GM12878 (cell line): ENCODE data around the gene MXI1. TPM values are rescaled to one million over a fixed set of nuclear protein-coding genes. Genes with fewer than 3 reads are reported as not detected.

Experiments
- ASH2L ChIP-seq: fragments of 300-600, 200-600 bp; sonication (generic); IDR thresholded peaks from 2 replicates; pipeline ENCODE4 v1.6.1; 2017; ENCODE audit warnings: low read depth, mild to moderate bottlenecking, borderline replicate concordance
- CHD2 ChIP-seq: IDR thresholded peaks from 2 replicates; pipeline ENCODE4 v1.6.1; 2011; ENCODE audit warnings: low read depth, low read length, improper control_type of control experiment, borderline replicate concordance
- CREB1 ChIP-seq: IDR thresholded peaks from 2 replicates; pipeline ENCODE4 v1.6.1; 2012; ENCODE audit warnings: low read depth, mild to moderate bottlenecking, inconsistent platforms
- EGR1 ChIP-seq, 2 experiments: IDR thresholded peaks; 1 replicate in 1 of 2; 2 replicates in 1 of 2; pipeline ENCODE4 v1.6.1; 2011 to 2012; ENCODE audit warnings: low read depth in 2 of 2, low read length in 2 of 2, borderline replicate concordance in 1 of 2, mild to moderate bottlenecking in 1 of 2, moderate library complexity in 1 of 2
- EP300 ChIP-seq, 2 experiments: fragments of 150-350 bp in 1 of 2; IDR thresholded peaks; 2 replicates each; pipeline ENCODE4 v1.6.1; 2011 to 2012; ENCODE audit warnings: low read depth in 2 of 2, low read length in 2 of 2, borderline replicate concordance in 1 of 2, improper control_type of control experiment in 1 of 2, inconsistent platforms in 1 of 2; ENCODE audit not compliant: control insufficient read depth in 1 of 2
- FOS ChIP-seq: IDR thresholded peaks from 3 replicates; pipeline ENCODE4 v1.6.1; 2011; ENCODE audit warnings: borderline replicate concordance; ENCODE audit not compliant: insufficient read length; ENCODE audit errors: extremely low read depth
- FOXK2 ChIP-seq: fragments of 450-650 bp; IDR thresholded peaks from 2 replicates; pipeline ENCODE4 v1.6.1; 2017; ENCODE audit warnings: mild to moderate bottlenecking, moderate library complexity
- GABPA ChIP-seq: IDR thresholded peaks from 2 replicates; pipeline ENCODE4 v1.6.1; 2014; ENCODE audit warnings: antibody characterized with exemption, low read depth, mild to moderate bottlenecking, inconsistent platforms
- GATAD2B ChIP-seq: fragments of 450-650 bp; conservative IDR thresholded peaks from 2 replicates; pipeline ENCODE4 v1.6.1; 2017; ENCODE audit warnings: low read depth, mild to moderate bottlenecking, moderate library complexity
- IKZF1 ChIP-seq: fragments of 450-650 bp; conservative IDR thresholded peaks from 2 replicates; pipeline ENCODE4 v1.6.1; 2017; ENCODE audit warnings: antibody characterized with exemption, mild to moderate bottlenecking
- IKZF2 ChIP-seq, 2 experiments: fragments of 450-650 bp; IDR thresholded peaks; 2 replicates each; pipeline ENCODE4 v1.6.1; 2017; ENCODE audit warnings: mild to moderate bottlenecking in 2 of 2, moderate library complexity in 2 of 2
- JUND ChIP-seq: IDR thresholded peaks from 2 replicates; pipeline ENCODE4 v1.6.1; 2012; ENCODE audit warnings: low read depth, mild to moderate bottlenecking, low read length, improper control_type of control experiment, moderate library complexity
- KDM1A ChIP-seq: fragments of 200-600 bp; sonication (generic); IDR thresholded peaks from 2 replicates; pipeline ENCODE4 v1.6.1; 2016; ENCODE audit warnings: borderline replicate concordance
- KLF5 ChIP-seq: fragments of 450-650 bp; IDR thresholded peaks from 2 replicates; pipeline ENCODE4 v1.6.1; 2014; ENCODE audit warnings: mild to moderate bottlenecking; ENCODE audit not compliant: partially characterized antibody
- MEF2A ChIP-seq: IDR thresholded peaks from 2 replicates; pipeline ENCODE4 v1.6.1; 2011; ENCODE audit warnings: low read depth, mild to moderate bottlenecking, low read length, moderate library complexity; ENCODE audit not compliant: insufficient read depth
- MYB ChIP-seq: fragments of 150-350 bp; IDR thresholded peaks from 2 replicates; pipeline ENCODE4 v1.6.1; 2014; ENCODE audit warnings: mild to moderate bottlenecking, low read depth, low read length, borderline replicate concordance
- NBN ChIP-seq: fragments of 450-650 bp; IDR thresholded peaks from 2 replicates; pipeline ENCODE4 v1.6.1; 2016
- NR2C2 ChIP-seq: IDR thresholded peaks from 2 replicates; pipeline ENCODE4 v1.6.1; 2011; ENCODE audit warnings: borderline replicate concordance, low read depth; ENCODE audit not compliant: control insufficient read depth, insufficient read length
- NR2F1 ChIP-seq: fragments of 450-650 bp; conservative IDR thresholded peaks from 2 replicates; pipeline ENCODE4 v1.6.1; 2017; ENCODE audit warnings: mild to moderate bottlenecking
- PAX5 ChIP-seq: IDR thresholded peaks from 2 replicates; pipeline ENCODE4 v1.6.1; 2011; ENCODE audit warnings: low read depth, low read length, borderline replicate concordance
- POLR2AphosphoS5 ChIP-seq: IDR thresholded peaks from 2 replicates; pipeline ENCODE4 v1.6.1; 2011; ENCODE audit warnings: mild to moderate bottlenecking, low read length, inconsistent platforms
- RELA ChIP-seq: fragments of 450-650 bp; IDR thresholded peaks from 2 replicates; pipeline ENCODE4 v1.8.0; 2014; ENCODE audit warnings: borderline replicate concordance; ENCODE audit not compliant: partially characterized antibody
- SIN3A ChIP-seq: IDR thresholded peaks from 2 replicates; pipeline ENCODE4 v1.6.1; 2012; ENCODE audit warnings: low read depth, low read length, improper control_type of control experiment
- SREBF1 ChIP-seq: IDR thresholded peaks from 2 replicates; pipeline ENCODE4 v1.6.1; 2012; ENCODE audit warnings: mild to moderate bottlenecking, low read length
- TCF7 ChIP-seq: IDR thresholded peaks from 2 replicates; pipeline ENCODE4 v1.6.1; 2014; ENCODE audit warnings: antibody characterized with exemption, borderline replicate concordance
- ZSCAN29 ChIP-seq: fragments of 450-650 bp; IDR thresholded peaks from 2 replicates; pipeline ENCODE4 v1.6.1; 2017; ENCODE audit warnings: mild to moderate bottlenecking, moderate library complexity
- polyA plus RNA-seq, 11 experiments: library from polyadenylated mRNA; depleted of rRNA in 4 of 11; unstranded in 6 of 11; stranded (reverse) in 5 of 11; fragments of >200 nt; fragmentation: Nextera tagmentation in 4 of 11; fragmentation: Illumina TruSeq in 1 of 11; extraction: Ambion mirVana in 4 of 11; extraction: Trizol in 1 of 11; gene quantifications; 1 replicate in 1 of 11; 2 replicates in 10 of 11; pipeline versions ENCODE4 v1.2.1 to v1.2.3, GENCODE V29; 2011 to 2016; ENCODE audit warnings: inconsistent platforms in 2 of 11, missing spikeins in 2 of 11, low read depth in 1 of 11
- total RNA-seq, 4 experiments: library from RNA; depleted of rRNA in 3 of 4; stranded (reverse); fragments of >200 nt in 3 of 4; fragmentation: Illumina TruSeq in 1 of 4; extraction: Trizol in 1 of 4; gene quantifications; 2 replicates each; pipeline versions ENCODE4 v1.2.1 to v1.2.3, GENCODE V29; 2013 to 2021
- TF ChIP-seq, protein P1 (sequence below): fragments of 450-650 bp; IDR thresholded peaks from 2 replicates; pipeline ENCODE4 v1.6.1; 2017; ENCODE audit warnings: mild to moderate bottlenecking, moderate library complexity
- TF ChIP-seq, protein P2 (sequence below): IDR thresholded peaks from 2 replicates; pipeline ENCODE4 v1.6.1; 2012; ENCODE audit warnings: low read depth, low read length, improper control_type of control experiment

The MXI1 gene
- total and polyA plus RNA-seq, 10 of the 15 experiments (the other 5 are each of a cell fraction or from before 2014, with no cell fraction given) = 0.23 to 8.0 (median 0.41) TPM

DNA sequence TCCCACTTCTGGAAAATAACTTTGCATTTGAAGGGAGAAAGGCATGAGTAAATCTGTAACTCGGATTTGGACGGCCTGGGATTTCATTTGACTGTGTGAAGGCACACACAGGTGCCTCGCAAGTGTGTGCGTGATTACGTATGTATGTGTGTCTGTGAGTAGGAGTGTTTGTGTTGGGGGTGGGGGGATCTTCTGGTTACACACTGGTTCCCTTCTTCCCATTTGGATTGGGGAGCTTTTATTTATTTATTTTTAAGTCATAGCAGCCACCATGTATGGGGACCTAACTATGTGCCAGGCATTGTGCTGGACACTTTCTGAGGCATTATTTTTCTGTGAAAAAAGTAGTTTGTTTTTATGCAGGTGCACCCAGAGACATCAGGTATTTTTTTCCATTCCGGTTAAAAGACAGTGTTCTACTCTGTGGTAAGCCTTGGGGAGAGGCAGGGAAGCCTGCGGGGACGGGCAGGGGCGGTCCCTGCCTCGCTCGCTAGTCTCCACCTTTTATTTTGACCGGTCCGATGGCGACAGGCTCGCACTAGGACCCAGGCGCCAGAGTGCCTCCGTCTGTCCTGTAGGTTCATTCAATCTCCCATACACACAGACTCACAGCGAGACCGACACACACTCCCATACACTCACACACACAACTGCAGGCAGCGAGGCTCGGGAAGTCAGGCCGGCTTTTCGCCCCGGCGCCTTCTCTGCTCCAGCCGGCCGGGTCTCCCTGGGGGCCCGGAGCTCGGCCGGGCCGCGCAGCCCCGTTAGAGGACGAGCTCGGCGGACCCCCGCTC lies at the start of gene MXI1 (continued):
- TF ChIP-seq EP300 (IDR thresholded peaks at IDR 0.05; ENCODE audit: borderline replicate concordance in 1 of 2, control insufficient read depth in 1 of 2, low read depth in 2 of 2, low read length in 2 of 2) (peak in 1 of 2 experiments; percentile 30; a peak in 1 of 4 replicates), SIN3A (peak; percentile 68; the same call in 1 of the 2 replicates), NR2C2 (no peak), RELA (peak; percentile 32), MEF2A (no peak), PAX5 (peak; percentile 13; the same call in 1 of the 2 replicates), SREBF1 (no peak), EGR1 (IDR thresholded peaks at IDR 0.05; ENCODE audit: borderline replicate concordance in 1 of 2, low read depth in 2 of 2, low read length in 2 of 2) (0 out of 3 replicates have a peak, but pooled peaks of 1 of the 2 experiments have one; percentile 30), NR2F1 (0 out of 2 replicates have a peak, but pooled peaks have one; percentile 31), CREB1 (peak; percentile 56), KLF5 (no peak), IKZF2 (IDR thresholded peaks at IDR 0.05) (no peak), MYB (no peak), TCF7 (no peak), ZSCAN29 (no peak), KDM1A (no peak), JUND (no peak), IKZF1 (peak; percentile 63), NBN (peak; percentile 65), FOXK2 (no peak), POLR2AphosphoS5 (no peak), GATAD2B (peak; percentile 69), CHD2 (peak; percentile 43; the same call in 1 of the 2 replicates), FOS (no peak), ASH2L (peak; percentile 46; the same call in 1 of the 2 replicates), GABPA (no peak)
- TF ChIP-seq, protein P1, sequence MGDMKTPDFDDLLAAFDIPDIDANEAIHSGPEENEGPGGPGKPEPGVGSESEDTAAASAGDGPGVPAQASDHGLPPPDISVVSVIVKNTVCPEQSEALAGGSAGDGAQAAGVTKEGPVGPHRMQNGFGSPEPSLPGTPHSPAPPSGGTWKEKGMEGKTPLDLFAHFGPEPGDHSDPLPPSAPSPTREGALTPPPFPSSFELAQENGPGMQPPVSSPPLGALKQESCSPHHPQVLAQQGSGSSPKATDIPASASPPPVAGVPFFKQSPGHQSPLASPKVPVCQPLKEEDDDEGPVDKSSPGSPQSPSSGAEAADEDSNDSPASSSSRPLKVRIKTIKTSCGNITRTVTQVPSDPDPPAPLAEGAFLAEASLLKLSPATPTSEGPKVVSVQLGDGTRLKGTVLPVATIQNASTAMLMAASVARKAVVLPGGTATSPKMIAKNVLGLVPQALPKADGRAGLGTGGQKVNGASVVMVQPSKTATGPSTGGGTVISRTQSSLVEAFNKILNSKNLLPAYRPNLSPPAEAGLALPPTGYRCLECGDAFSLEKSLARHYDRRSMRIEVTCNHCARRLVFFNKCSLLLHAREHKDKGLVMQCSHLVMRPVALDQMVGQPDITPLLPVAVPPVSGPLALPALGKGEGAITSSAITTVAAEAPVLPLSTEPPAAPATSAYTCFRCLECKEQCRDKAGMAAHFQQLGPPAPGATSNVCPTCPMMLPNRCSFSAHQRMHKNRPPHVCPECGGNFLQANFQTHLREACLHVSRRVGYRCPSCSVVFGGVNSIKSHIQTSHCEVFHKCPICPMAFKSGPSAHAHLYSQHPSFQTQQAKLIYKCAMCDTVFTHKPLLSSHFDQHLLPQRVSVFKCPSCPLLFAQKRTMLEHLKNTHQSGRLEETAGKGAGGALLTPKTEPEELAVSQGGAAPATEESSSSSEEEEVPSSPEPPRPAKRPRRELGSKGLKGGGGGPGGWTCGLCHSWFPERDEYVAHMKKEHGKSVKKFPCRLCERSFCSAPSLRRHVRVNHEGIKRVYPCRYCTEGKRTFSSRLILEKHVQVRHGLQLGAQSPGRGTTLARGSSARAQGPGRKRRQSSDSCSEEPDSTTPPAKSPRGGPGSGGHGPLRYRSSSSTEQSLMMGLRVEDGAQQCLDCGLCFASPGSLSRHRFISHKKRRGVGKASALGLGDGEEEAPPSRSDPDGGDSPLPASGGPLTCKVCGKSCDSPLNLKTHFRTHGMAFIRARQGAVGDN = no peak
- TF ChIP-seq, protein P2, sequence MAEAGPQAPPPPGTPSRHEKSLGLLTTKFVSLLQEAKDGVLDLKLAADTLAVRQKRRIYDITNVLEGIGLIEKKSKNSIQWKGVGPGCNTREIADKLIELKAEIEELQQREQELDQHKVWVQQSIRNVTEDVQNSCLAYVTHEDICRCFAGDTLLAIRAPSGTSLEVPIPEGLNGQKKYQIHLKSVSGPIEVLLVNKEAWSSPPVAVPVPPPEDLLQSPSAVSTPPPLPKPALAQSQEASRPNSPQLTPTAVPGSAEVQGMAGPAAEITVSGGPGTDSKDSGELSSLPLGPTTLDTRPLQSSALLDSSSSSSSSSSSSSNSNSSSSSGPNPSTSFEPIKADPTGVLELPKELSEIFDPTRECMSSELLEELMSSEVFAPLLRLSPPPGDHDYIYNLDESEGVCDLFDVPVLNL = no peak
